Stomach (tissue), 9 donors: ENCODE measurements around the gene ZBED4. TPM values are rescaled to one million over a fixed set of nuclear protein-coding genes. Genes with fewer than 3 reads are reported as not detected.

Experiments
- DNase-seq, 2 donors: peaks; one replicate each; pipeline versions ENCODE4 v3.0.0 to v3.0.0-alpha.2; 2013 to 2019
- H3K27ac ChIP-seq, 5 donors: fragments of 200-600 bp in 4 of 5; sonication (generic) in 4 of 5; one replicate each; pipeline ENCODE4 v1.5.1; 2013 to 2019; ENCODE audit warnings: mild to moderate bottlenecking in 1 of 5, moderate library complexity in 1 of 5
- H3K27me3 ChIP-seq, 3 donors: fragments of 200-600 bp; sonication (generic); one replicate each; pipeline ENCODE4 v1.5.1; 2017 to 2019; ENCODE audit warnings: mixed run types in 1 of 3
- H3K36me3 ChIP-seq, 4 donors: fragments of 200-600 bp; sonication (generic); 1 replicate in 3 of 4; 2 replicates in 1 of 4; pipeline ENCODE4 v1.5.1; 2016 to 2019
- H3K4me1 ChIP-seq, 4 donors: fragments of 200-600 bp; sonication (generic); one replicate each; pipeline ENCODE4 v1.5.1; 2016 to 2019
- H3K4me3 ChIP-seq, 4 donors: fragments of 200-600 bp; sonication (generic) in 3 of 4; one replicate each; pipeline ENCODE4 v1.5.1; 2016 to 2019; ENCODE audit warnings: mild to moderate bottlenecking in 1 of 4
- H3K9me3 ChIP-seq, 4 donors: fragments of 200-600 bp; sonication (generic); one replicate each; pipeline ENCODE4 v1.5.1; 2016 to 2019
- EP300 ChIP-seq: sonication (generic); formaldehyde crosslinking; IDR thresholded peaks from one replicate; pipeline ENCODE4 v1.6.1; 2017; ENCODE audit warnings: antibody characterized with exemption
- POLR2A ChIP-seq, 4 donors: fragments of 450-650 bp; IDR thresholded peaks; one replicate each; pipeline ENCODE4 v1.6.1; 2016; ENCODE audit warnings: antibody characterized with exemption in 4 of 4, control low read depth in 2 of 4, mild to moderate bottlenecking in 1 of 4, moderate library complexity in 1 of 4
- POLR2AphosphoS5 ChIP-seq, 3 donors: sonication (generic); formaldehyde crosslinking; IDR thresholded peaks; one replicate each; pipeline ENCODE4 v1.6.1; 2016; ENCODE audit warnings: antibody characterized with exemption in 3 of 3
- WGBS, 5 donors: extraction: QIAGEN DNeasy Blood & Tissue Kit in 3 of 5; methylation state at CpG; one replicate each; pipeline versions ENCODE4 v1.1.5 to v1.1.7; 2013 to 2018; 5-methylcytosine and 5-hydroxymethylcytosine counted together
- intact Hi-C: fragments of 100-400 bp; cut with DNase I; formaldehyde crosslinking; loops from one replicate; pipeline ENCODE4 v1.15.1; 2023; ENCODE audit warnings: low total_unique reads
- polyA plus RNA-seq, 3 donors: library from polyadenylated mRNA; stranded (reverse); fragments of 200-250 nt; gene quantifications; one replicate each; pipeline ENCODE4 v1.2.3, GENCODE V29; 2013
- total RNA-seq, 5 donors: library from RNA; depleted of rRNA; stranded (reverse); fragments of >200 nt; gene quantifications; one replicate each; pipeline versions ENCODE4 v1.1.0 to v1.2.3, GENCODE V29; 2014 to 2016
- TF ChIP-seq, protein P1 (sequence below), 7 experiments: fragments of 450-650 bp in 4 of 7; fragments of 200-600 bp in 3 of 7; sonication (generic) in 3 of 7; IDR thresholded peaks; one replicate each; pipeline ENCODE4 v1.5.1; 2016 to 2019; ENCODE audit warnings: antibody characterized with exemption in 7 of 7, control low read depth in 2 of 7, mild to moderate bottlenecking in 1 of 7
- donor health status: healthy with polysubstance abuse.
- donor health status: Bipolar disorder and iron deficiency.
- donor health status: healthy.

The ZBED4 gene
- total and polyA plus RNA-seq, 8 donors, result 2.2 to 31.7 (median 12.2) TPM

DNA sequence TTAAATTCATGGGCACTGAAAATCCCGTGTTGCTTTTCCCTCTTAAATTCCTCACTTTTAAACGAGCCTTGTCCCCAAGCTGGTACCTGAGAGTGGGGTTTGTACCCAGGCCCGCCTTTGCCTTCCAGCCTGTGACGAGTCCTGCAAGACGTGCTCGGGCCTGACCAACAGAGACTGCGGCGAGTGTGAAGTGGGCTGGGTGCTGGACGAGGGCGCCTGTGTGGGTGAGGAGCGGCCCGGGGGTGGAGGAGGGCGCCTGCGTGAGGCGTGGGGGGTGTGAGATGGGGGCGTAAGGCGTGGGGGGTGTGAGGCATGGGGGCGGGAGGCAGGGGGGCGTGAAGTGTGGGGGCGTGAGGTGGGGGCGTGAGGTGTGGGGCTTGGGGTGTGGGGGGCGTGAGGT is 68.8 kb downstream of the ZBED4 start:
- DNase-seq, result no peak
- intact Hi-C loops, result no loop called here
- 81 to 95% (median 95%) methylated on average over 15 to 22 of the region's 22 CpGs for WGBS, 5 donors
- Histone ChIP-seq H3K27me3 (no peaks in the 10 kb centered on the region), H3K9me3 (no peaks in the 10 kb centered on the region), H3K4me3 (no peak overlapping the region), H3K27ac (no peak overlapping the region), H3K36me3 (peaks cover 5 to 62% (median 54%) of the 10 kb centered on the region in 4 donors), H3K4me1 (peaks cover 11 to 26% (median 23%) of the 10 kb centered on the region in 4 donors)
- TF ChIP-seq POLR2AphosphoS5 (IDR thresholded peaks at IDR 0.05) (no peak), EP300 (no peak), POLR2A (IDR thresholded peaks at IDR 0.05) (no peak)
- TF ChIP-seq, protein P1, sequence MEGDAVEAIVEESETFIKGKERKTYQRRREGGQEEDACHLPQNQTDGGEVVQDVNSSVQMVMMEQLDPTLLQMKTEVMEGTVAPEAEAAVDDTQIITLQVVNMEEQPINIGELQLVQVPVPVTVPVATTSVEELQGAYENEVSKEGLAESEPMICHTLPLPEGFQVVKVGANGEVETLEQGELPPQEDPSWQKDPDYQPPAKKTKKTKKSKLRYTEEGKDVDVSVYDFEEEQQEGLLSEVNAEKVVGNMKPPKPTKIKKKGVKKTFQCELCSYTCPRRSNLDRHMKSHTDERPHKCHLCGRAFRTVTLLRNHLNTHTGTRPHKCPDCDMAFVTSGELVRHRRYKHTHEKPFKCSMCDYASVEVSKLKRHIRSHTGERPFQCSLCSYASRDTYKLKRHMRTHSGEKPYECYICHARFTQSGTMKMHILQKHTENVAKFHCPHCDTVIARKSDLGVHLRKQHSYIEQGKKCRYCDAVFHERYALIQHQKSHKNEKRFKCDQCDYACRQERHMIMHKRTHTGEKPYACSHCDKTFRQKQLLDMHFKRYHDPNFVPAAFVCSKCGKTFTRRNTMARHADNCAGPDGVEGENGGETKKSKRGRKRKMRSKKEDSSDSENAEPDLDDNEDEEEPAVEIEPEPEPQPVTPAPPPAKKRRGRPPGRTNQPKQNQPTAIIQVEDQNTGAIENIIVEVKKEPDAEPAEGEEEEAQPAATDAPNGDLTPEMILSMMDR (IDR thresholded peaks at IDR 0.05), result no peak

DNA sequence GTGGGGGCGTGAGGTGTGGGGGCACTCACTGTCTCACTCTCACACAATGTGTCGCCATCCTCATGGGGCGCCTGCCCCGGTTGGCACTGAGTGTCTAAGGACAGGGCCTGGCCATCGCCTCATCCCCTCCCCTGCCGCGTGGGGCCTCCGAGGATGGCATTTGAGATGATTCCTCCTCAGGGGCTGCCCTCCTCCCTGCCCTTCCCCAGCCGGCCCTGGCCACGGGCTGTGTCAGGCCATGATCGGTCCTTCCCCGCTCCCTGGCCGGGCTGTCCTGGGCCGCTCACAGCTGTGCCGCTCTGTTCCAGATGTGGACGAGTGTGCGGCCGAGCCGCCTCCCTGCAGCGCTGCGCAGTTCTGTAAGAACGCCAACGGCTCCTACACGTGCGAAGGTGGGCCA is 69.3 kb downstream of the ZBED4 start:
- intact Hi-C loops, result no loop called here
- no peak overlapping the region for H3K27ac ChIP-seq
- H3K9me3 ChIP-seq, result no peaks in the 10 kb centered on the region
- peaks cover 11 to 23% (median 19%) of the 10 kb centered on the region in 4 donors for H3K4me1 ChIP-seq
- H3K27me3 ChIP-seq, result no peaks in the 10 kb centered on the region
- peaks cover 5 to 65% (median 58%) of the 10 kb centered on the region in 4 donors for H3K36me3 ChIP-seq
- DNase-seq, result no peak
- H3K4me3 ChIP-seq, result no peak overlapping the region
- TF ChIP-seq EP300 (no peak), POLR2A (IDR thresholded peaks at IDR 0.05) (no peak), POLR2AphosphoS5 (IDR thresholded peaks at IDR 0.05) (no peak)
- TF ChIP-seq, protein P1 (IDR thresholded peaks at IDR 0.05), result no peak
- WGBS, 5 donors, result 88 to 97% (median 92%) methylated on average over 20 to 25 of the region's 25 CpGs

DNA sequence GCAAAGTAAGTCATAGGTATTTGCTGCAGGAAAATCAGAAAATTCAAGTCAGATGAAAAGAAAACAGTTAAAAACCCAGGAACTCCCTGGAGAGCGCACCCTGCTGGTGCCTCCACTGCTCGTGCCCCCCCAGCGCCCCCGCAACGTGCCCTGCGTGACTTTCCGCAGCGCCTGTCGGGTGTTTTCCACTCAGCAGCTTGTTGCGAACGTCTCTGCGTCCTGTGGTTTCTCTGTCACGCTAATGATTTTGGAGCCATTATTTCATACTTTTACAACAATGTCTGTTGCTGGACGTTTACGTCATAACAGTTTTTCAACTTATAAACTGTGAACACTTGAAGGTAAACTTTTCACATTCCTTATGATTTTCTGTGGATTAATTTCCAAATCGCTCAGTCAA is 69.8 kb downstream of the ZBED4 start:
- TF ChIP-seq EP300, result no peak
- TF ChIP-seq, protein P1 (IDR thresholded peaks at IDR 0.05), result peak in 1 of 7 experiments; percentile 12
- no peak for DNase-seq
- WGBS, 5 donors, result 62 to 83% (median 75%) methylated on average over 16 of the region's 16 CpGs

GRCh38 chr22:49924113-49924833 is 70.6 kb downstream of the ZBED4 start:
- Histone ChIP-seq H3K4me1 (peaks cover 12 to 21% (median 19%) of the 10 kb centered on the region in 4 donors), H3K36me3 (peaks cover 5 to 65% (median 59%) of the 10 kb centered on the region in 4 donors), H3K27me3 (peaks cover 0 to 9% (median 7%) of the 10 kb centered on the region in 3 donors), H3K9me3 (no peaks in the 10 kb centered on the region), H3K27ac (peak overlapping the region in 1 of 5 donors; percentile 24), H3K4me3 (no peak overlapping the region)
- no peak for TF ChIP-seq POLR2AphosphoS5 (IDR thresholded peaks at IDR 0.05)
- TF ChIP-seq EP300, result no peak
- no peak for TF ChIP-seq POLR2A (IDR thresholded peaks at IDR 0.05)
- TF ChIP-seq, protein P1 (IDR thresholded peaks at IDR 0.05), result no peak
- no peak for DNase-seq
- 94 to 97% (median 96%) methylated on average over 16 to 31 of the region's 31 CpGs for WGBS, 5 donors
- intact Hi-C loops, result no loop called here

More for the DNA sequence above, 69.8 kb downstream of the ZBED4 start:
- Histone ChIP-seq H3K27me3 (peaks cover 0 to under 1% (median 0%) of the 10 kb centered on the region in 3 donors), H3K27ac (peak overlapping the region in 1 of 5 donors; percentile 24), H3K9me3 (no peaks in the 10 kb centered on the region), H3K36me3 (peaks cover 5 to 65% (median 59%) of the 10 kb centered on the region in 4 donors), H3K4me3 (no peak overlapping the region), H3K4me1 (peaks cover 11 to 23% (median 19%) of the 10 kb centered on the region in 4 donors)
- intact Hi-C loops, result no loop called here
